DND-41 (cell line): Measurements from ENCODE around the gene CAT.

Experiments
- EZH2 ChIP-seq: IDR thresholded peaks from 3 replicates; pipeline ENCODE4 v1.6.1; 2012; ENCODE audit warnings: borderline replicate concordance, low read depth, mild to moderate bottlenecking, moderate library complexity, low read length, inconsistent platforms; ENCODE audit not compliant: severe bottlenecking
- TF ChIP-seq, protein P1 (sequence below): IDR thresholded peaks from 2 replicates; pipeline ENCODE4 v1.5.1; 2012; ENCODE audit warnings: borderline replicate concordance, low read length, moderate library complexity, mild to moderate bottlenecking; ENCODE audit not compliant: poor library complexity, severe bottlenecking; ENCODE audit errors: extremely low read depth

DNA sequence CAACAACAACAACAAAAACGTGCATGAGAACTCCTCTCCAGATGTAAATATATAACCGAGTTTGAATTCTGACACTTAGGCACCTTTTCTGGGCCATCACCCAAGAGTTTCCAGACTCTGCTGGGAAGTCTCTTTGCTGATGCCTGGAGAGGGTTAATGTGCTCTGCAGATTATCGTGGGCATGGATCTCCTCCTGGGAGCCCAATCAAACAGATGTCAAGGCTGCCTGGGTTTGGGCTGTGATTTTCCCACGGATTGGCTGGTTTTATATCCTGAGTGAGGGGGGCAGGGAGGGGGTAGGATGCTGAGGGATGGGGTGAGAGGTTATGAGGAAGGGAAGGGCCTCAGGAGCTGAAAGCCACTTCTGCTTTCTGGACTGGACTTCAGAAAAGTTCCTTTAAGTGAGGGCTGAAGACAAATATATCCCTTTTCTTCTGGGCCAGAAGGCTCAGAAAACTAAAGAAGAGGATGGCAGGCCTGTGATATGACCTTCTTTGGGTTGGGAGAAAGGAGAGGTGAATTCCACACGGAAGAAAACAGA is 70.7 kb downstream of the CAT start:
- TF ChIP-seq EZH2, result no peak
- TF ChIP-seq, protein P1, sequence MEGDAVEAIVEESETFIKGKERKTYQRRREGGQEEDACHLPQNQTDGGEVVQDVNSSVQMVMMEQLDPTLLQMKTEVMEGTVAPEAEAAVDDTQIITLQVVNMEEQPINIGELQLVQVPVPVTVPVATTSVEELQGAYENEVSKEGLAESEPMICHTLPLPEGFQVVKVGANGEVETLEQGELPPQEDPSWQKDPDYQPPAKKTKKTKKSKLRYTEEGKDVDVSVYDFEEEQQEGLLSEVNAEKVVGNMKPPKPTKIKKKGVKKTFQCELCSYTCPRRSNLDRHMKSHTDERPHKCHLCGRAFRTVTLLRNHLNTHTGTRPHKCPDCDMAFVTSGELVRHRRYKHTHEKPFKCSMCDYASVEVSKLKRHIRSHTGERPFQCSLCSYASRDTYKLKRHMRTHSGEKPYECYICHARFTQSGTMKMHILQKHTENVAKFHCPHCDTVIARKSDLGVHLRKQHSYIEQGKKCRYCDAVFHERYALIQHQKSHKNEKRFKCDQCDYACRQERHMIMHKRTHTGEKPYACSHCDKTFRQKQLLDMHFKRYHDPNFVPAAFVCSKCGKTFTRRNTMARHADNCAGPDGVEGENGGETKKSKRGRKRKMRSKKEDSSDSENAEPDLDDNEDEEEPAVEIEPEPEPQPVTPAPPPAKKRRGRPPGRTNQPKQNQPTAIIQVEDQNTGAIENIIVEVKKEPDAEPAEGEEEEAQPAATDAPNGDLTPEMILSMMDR, result no peak
